Omental fat pad (tissue), 4 donors: ENCODE results near the gene MYL12B. TPM values are rescaled to one million over a fixed set of nuclear protein-coding genes. Genes with fewer than 3 reads are reported as not detected.

Experiments
- ATAC-seq: fragments of 150-250 bp; one replicate; pipeline ENCODE4 v1.9.1; 2016; ENCODE audit warnings: mild to moderate bottlenecking, moderate library complexity; ENCODE audit not compliant: low FRiP score
- DNase-seq: peaks from one replicate; pipeline ENCODE4 v3.0.0-alpha.2; 2019; ENCODE audit warnings: low spot score
- total RNA-seq, 4 donors: library from RNA; depleted of rRNA; stranded (reverse); fragments of >200 nt; gene quantifications; one replicate each; pipeline ENCODE4 v1.1.0, GENCODE V29; 2016
- TF ChIP-seq, protein P1 (sequence below), 3 donors: fragments of 450-650 bp; IDR thresholded peaks; one replicate each; pipeline ENCODE4 v1.5.1; 2016 to 2017; ENCODE audit warnings: antibody characterized with exemption in 3 of 3, mild to moderate bottlenecking in 3 of 3, moderate library complexity in 2 of 3

MYL12B gene
- total RNA-seq, 4 donors from 2014 or later: 263 to 352 (median 318) TPM

DNA sequence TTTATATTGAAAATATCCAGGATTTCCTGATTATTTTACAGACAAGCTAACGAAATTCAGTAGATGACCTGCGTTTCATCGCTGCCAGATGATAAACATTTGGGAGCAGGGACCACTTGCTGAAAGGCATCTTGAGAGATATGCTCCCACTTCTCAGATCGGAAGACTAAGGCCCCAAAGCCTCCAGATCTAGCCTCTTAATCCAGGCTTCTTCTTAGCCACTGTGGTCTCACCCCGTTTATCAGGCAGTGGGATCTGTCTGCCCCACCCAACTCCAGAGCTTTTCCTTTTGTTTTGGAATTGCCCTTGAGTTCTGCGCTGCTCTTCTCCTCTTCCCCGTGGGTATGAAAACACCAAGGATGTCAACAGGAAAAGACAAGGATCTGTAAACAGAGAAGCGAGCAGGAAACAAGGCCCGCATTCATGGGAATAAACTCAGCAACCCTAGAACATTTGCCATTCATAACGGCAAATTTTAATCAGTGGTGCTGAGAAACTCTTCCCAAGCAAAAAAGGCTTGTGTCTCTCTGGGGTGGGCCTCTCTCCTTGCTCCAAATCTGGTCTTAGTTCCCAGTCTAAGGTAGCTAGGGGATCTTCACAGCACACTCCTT lies 21.4 kb downstream of the MYL12B start:
- DNase-seq (no peak), ATAC-seq (no peak)
- TF ChIP-seq, protein P1, sequence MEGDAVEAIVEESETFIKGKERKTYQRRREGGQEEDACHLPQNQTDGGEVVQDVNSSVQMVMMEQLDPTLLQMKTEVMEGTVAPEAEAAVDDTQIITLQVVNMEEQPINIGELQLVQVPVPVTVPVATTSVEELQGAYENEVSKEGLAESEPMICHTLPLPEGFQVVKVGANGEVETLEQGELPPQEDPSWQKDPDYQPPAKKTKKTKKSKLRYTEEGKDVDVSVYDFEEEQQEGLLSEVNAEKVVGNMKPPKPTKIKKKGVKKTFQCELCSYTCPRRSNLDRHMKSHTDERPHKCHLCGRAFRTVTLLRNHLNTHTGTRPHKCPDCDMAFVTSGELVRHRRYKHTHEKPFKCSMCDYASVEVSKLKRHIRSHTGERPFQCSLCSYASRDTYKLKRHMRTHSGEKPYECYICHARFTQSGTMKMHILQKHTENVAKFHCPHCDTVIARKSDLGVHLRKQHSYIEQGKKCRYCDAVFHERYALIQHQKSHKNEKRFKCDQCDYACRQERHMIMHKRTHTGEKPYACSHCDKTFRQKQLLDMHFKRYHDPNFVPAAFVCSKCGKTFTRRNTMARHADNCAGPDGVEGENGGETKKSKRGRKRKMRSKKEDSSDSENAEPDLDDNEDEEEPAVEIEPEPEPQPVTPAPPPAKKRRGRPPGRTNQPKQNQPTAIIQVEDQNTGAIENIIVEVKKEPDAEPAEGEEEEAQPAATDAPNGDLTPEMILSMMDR (IDR thresholded peaks at IDR 0.05): no peak

DNA sequence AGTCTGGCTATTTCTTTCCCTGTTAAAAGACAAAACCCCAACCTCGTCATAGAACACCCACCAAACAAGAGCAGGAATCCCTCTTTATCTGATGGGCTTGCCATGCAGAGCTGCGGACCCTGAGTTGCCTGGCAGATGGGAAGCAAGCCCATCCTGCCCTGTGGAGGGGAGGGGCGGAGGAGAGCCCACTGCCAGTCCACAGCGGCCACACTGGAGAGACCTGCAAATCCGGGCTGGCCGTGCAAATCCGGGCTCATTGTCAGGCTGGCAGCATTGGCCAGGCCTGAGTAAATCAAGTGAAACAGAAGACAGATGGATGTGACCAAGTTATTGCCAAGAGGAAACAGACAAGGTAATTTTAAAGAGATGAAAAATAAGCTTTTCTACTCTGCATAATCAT lies 22.0 kb downstream of the MYL12B start:
- no peak for DNase-seq
- no peak for ATAC-seq
- TF ChIP-seq, protein P1 (IDR thresholded peaks at IDR 0.05): no peak

DNA sequence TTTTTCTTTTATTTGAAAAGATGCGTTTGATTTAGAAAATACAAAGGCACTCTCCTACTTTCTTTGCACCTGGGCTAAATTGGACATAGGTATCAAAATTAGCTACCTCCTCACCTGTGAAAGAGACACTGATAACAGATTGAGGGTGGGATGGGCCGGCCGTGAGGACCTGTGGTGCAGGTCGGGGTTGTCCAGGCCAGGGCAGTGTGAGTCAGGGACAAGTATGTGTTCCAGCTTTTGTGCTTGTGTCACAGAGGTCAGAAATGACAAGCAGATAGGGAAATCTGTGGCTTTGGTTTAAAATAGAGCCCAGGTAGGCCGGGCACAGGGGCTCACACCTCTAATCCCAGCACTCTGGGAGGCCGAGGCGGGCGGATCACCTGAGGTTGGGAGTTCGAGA lies 22.6 kb downstream of the MYL12B start:
- TF ChIP-seq, protein P1 (IDR thresholded peaks at IDR 0.05): no peak
- ATAC-seq: no peak
- DNase-seq: no peak

GRCh38 chr18:3286159-3286558 lies 24.2 kb downstream of the MYL12B start:
- TF ChIP-seq, protein P1 (IDR thresholded peaks at IDR 0.05): no peak
- ATAC-seq: no peak

GRCh38 chr18:3293196-3293951 lies 31.4 kb downstream of the MYL12B start:
- DNase-seq (no peak), ATAC-seq (no peak)
- TF ChIP-seq, protein P1 (IDR thresholded peaks at IDR 0.05): no peak

More at GRCh38 chr18:3286159-3286558, 24.2 kb downstream of the MYL12B start:
- DNase-seq: no peak

DNA sequence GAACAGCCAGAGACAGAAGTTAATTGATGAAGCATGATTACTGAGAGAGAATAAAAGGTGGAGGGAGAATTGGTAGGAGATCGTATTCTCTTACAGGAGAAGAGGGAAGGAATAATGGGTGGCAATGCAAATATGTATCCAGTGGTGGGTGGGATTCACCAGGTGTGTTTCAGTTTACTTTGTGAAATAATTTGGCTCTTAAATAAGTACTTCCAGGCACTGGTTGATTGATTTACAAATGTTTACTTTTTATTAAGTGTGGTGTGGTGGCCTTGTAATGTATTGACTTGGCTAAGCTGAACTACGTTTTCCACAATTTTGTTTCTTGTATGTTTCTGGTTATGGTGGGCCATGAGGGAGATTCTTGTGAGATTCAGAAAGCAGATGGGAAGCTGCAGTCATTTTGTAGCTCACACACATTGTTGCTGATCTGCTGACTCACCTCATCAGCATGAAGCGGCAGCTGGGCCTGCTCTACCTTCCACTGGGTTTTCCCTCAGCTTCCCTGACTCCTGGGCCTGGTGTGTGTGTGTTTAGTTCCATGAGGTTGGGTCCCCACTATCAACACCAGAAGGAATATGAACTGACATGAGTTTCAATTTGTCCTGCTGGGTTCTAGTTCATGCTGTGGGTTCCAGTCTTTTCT lies 32.6 kb downstream of the MYL12B start:
- DNase-seq: no peak
- ATAC-seq: no peak
- TF ChIP-seq, protein P1 (IDR thresholded peaks at IDR 0.05): no peak
